GM19043 (cell line): ENCODE data around the gene FBN1.
A peak's percentile ranks its signal among the peaks of the same experiment; 100 is the strongest.

Experiments
- ATAC-seq: cut with Tn5 transposase; IDR thresholded peaks from one replicate; pipeline ENCODE4 v1.9.1; 2021; ENCODE audit warnings: low read depth; ENCODE audit not compliant: unreplicated experiment

Gene FBN1

DNA sequence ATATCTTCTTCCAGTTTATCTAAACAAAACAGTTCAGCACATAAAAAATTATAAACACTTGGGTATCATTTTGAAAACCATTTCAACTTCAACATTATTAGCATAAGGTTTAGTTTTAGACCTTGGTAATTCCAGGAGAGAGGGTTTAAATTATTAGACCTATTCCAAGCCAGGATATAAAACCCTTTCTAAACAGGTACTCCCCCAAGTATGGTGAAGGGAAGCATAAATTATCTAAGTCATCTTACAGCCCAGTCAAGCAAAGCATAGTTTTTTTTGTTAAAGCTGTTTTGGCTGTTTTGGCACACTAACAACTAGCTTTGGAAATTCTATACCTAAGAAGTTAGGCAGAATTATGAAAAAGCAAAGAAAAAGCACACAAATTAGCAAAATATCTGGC, 87.3 kb downstream of the FBN1 start:
- no peak for ATAC-seq

DNA sequence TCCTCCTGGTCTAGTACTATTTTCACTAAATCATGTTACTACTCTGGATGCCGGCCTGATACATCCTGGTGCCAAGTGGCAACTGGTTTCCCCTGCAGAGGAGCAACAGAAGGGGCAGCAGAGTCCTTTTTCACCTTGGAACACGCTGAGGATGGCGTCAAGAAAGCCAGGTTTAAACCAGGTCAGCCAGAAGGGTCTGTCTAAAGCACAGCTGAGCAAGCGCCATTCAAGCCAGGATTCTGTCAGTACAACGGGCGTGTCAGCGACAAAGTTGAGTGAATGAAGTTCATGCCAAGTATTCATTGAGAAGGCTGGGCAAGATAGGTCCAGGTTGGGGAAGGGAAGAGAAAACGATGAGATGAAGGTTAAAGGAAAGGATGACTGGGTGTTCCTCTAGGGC, 88.2 kb downstream of the FBN1 start:
- no peak for ATAC-seq

DNA sequence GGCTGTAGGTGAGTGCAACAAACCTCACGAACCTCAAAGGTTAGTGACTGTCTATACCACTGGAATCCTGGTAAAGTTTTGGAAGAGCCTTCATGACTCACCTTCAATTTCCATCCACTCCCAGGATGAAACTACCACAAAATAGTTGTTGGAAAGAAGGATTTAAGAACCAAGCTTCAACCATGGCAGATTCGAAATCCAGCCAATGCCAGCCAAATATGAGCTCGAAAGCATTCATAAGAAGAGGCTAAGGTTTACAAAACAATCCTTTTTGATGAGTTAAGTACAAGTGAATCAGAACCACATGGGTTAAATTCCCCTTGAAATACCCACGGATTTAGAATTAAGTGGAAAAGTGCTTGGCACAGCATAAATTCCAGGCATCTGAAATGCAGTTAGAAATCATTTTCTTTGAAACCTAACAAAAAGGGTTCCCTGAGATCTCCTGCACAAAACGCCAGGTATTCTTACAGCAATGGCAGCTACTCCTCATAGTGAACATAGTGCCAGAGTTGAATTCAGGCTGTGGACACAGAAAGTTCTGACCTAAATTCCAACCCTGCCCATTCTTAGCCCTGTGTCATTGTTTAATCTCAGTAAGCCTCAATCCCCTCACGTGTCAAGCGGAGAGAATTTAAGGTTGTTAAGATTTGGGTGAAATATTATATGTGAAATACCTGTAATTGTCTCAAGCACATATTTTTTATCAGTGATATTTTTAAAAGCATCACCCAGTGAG, 89.2 kb downstream of the FBN1 start:
- ATAC-seq: no peak

DNA sequence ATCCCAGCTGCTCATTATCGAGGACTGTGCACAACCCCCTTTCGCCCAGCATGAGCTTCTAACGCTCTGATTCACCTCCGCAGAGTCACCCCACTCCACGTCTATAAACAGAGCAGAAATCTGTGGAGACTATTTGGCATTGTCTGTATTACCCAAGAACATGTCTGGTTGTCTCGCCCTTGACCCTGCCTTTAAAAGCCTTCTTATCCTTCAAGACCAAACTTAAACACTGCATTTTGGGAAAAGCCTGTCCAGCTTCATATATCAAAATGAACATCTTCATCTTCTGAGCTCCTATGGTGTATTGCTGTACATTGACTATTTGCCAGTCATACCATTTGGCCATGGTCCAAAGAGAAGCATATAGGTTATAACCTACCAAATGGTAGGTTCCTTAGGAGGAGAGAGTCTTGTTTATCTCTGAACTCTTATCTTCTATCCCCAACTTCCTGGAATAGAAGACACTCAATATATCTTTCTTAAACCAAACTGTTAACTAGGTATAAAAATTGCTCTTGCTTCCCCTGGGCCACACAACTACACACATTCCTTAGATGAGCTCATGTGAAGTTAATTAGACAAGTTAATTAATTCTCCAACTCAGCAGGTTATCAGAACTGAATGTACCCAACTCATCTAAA, 90.1 kb downstream of the FBN1 start:
- ATAC-seq: no peak

DNA sequence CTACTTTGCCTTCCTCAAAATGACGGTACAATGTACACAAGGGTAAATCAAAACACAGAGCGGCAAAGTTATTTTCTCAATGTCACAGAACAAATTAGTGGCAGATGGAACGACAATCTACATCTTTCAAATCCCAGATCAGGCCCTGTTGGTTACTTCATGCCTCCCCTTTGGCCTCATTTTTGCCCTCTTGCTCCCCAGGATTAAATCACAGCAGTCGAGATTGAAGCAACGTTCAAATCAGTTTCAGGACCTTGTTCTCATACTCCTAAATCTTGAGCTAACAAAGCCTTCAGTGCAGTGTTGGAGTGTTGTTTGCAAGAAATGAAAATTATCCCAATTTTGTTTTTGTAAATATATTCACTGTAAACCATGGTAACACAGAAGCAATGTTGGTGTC, 91.4 kb downstream of the FBN1 start:
- ATAC-seq: no peak

DNA sequence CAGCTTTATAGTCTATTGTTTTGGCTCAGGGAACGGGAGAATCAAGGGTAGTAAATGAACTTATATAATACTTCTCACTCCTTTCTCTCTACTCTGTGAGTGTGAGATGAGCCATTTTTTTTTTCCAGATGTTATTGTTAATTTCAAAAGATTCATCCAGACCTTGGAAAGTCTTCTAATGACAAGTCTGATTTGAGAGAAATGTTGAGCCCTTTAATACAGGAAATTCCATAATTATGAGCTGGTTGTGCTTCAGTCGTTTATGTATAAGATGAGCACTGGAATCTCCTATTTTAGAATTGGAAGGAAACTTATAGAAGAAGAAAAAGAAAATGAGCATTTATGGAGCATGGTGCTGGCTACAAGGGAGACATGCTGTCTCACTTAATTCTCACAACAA, 92.0 kb downstream of the FBN1 start:
- no peak for ATAC-seq

DNA sequence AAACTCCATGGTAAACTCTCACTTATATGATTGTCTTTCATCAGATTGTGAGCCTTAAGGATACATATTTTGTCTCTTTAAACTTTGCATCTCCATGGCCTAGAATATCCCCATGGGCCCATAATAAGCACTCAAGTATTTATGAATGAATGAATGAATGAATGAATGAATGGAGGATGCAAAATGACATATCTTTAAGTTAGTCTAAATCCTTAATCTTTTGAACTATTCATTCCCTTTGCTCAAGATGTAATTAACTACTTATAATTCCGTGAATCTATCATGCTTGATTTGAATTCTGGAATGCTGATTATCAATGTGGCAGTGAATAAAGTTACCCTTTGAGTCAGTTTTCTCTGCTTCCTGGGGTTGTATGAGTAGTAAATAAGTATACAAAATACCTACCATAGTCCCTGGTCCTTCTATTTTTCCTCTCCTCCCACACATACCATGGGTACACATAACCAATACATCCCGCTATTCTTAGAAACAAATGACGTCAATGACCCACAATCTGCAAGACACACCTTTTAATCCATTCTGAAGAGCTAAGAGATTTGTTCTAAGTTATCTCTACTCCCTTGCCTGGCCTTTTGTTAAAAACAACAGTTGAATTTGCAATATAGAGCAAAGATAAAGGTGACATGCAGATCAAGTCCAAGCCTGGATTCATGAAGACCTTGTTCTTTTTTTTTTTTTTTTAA, 94.5 kb downstream of the FBN1 start:
- no peak for ATAC-seq

DNA sequence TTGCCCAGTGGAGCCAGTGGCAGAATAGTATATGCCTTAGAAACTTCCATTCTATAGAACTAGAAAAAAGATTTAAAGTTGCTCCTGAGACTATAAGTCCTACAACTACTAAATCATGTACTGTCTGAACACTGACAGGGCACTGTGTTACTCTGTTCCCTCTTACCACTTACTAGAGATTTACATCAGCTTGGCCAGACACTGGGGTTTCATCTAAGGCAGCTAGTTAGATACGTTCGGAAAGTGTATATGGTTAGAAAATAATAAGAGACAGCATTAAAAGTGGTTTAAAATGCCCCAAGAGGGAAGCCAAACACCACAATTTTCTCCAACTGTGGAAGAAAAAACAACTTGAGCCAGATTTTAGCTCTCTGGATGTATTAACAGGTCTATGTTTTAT, 97.1 kb downstream of the FBN1 start:
- no peak for ATAC-seq

DNA sequence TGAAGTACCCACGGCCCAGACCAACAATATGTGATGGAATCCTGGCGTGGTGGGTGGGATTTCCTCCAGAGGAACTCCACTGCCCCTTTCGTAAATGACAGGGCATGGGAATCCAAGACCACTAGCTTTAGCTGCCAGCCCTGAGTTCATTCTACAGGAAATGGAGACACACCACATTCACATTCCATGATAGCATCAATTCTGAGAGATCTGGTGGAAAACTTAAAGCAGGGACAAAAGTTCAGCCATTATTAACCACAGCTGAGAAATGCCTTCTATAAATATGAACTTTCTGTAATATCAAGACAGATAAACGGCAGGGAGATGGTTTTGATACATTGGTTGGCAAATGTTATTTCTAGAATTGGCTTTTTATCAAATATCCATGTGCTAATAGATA, 98.2 kb downstream of the FBN1 start:
- no peak for ATAC-seq

DNA sequence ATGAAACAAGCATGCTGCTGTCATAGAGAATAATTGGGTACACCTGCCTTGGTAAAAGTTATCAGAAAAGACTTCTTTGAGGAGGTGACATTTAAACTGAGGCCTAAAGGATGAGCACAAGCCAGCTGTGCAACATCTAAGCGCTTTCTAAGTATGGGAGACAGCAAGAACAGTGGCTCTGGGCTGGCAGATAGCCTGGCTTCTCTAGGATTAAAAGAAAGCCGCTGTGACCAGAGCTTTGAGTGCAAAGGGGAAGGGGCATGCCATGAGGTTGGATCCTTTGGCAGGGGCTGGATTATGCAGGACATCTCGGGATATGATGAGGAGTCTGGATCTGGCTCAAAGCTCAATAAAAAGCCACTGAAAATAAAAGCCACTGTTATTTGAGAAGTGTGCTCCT, 99.2 kb downstream of the FBN1 start:
- ATAC-seq: no peak

DNA sequence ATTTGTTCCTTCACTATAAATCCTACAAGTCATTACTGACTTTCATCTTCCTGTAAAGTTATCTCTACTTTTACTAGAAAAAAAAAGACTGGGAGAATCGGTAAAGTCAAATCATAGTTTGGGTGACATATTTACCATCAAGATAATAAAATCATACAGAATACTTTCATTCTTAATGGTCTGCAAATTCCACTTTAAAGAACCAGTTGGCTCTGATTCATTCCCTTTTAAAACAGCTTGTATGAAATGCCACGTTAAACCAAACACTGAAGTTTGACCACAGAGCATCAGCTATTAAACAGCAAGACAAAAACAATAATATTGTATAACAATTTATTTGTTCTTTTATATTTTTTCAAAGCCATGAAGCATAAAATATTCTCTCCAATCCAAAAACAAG, 100.7 kb downstream of the FBN1 start:
- ATAC-seq: no peak

DNA sequence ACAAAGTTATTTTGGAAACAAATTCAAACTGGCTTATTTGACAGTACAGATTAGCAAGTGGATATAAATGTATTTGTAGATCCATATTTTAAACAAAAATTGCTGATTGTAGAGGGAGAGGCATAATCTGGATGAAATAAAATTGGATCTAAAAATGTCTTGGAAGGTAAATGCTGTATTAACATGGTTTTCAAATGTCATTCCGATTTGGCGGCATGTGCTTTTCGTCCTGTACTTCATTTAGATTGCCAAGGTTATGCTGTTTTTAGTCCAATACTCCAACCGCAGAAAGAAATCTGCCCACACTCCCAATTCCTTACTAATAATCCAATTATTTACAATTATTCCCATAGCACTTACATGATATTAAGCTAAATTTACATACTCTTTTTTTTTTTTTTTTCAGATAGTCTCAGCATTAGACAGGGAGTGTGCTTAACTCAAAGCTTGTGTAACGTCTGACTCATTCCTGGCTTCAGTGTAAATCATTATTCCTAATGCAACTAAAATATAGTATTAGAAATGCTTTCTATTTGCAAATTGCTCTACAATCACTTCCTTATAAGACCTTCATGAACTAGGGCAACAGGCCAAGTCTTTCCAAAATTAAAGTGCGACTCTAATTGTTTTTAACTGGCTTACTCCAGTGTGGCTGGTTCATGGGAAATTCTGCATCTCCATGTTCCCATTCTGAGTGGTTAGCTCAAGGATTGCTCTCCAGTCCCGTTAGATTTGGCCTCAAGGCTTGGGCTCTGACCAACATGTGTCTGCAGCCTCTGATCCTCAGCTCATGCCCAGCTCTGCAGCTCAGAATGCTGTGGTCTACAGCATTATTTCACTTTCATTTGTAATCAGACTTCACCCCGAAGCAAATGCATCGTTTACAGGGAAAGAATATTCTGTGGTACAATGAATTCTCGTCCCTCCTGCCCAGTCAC, 103.9 kb downstream of the FBN1 start:
- ATAC-seq: peak; percentile 63

DNA sequence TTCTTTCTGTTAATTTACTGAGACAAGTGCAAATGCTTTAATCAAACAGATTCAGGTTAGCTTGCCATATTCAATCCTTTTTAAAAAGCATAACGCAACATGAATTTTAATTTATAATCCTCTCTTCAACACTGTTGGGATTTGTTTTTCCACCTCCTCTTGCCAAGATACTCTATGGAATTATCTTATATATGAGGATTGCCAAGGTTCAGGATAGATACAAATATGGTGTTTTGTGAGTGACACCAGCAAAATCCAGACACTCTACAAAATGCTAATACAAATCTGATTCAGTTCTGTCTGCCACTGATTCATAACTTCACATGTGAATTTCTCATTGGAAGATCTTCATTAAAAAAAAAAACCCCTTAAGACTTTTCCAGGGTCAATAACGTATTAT, 104.8 kb downstream of the FBN1 start:
- no peak for ATAC-seq

DNA sequence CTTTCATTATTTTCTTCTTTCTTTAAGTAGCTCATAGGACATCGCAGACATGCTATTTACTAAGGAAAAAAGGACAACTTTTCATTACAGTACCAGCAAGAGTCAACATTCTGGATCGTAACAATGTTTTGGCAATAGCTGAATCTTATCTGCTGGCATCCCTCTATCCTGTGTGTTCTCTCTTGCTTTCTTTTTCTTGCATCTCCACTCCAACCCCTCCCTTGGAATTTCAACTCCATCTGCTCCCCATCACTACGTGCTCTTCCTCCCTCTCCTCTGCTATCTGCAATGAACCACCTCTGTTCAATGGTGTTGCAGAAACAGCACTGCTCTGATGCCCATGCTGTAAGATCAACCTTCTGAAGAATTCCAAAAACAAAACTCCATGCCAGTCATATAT, 106.6 kb downstream of the FBN1 start:
- ATAC-seq: no peak

DNA sequence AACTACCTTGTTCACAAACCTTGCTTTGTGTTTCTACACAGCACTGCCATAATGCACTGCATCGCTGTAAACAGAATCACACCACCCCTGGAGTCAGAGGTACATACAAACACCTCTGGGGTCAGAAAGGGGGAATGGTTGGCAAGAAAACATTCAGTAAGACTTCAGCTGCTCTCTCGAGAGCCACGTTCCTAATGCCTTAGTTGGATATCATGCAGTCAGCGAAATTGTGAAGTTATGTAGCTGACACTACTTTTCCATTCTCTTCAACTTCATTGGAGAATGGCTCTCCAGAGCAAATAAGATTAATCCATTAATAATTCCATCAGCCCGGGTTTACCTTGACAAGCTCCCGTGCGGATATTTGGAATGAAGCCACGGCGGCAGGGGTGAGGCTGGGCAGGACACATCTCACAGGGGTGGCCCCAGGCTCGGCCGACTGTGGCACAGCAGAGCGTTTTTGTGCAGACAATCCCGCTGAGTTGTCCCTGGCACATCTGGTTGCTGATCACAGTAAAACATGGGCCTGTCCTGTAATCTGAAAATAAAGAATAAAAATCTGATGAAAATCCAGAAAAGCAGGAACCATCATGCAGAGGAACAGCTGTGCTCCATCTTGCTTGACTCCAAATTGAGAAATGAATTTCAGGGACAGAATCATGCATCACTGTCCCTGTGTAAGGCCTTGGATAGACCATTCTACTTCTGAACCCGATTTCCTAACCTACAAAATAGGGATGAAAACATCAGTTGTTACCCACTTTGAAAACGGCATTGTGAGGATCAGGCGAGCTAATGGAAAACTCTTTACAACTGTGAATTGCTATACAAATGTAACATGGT, 108.0 kb downstream of the FBN1 start:
- no peak for ATAC-seq

DNA sequence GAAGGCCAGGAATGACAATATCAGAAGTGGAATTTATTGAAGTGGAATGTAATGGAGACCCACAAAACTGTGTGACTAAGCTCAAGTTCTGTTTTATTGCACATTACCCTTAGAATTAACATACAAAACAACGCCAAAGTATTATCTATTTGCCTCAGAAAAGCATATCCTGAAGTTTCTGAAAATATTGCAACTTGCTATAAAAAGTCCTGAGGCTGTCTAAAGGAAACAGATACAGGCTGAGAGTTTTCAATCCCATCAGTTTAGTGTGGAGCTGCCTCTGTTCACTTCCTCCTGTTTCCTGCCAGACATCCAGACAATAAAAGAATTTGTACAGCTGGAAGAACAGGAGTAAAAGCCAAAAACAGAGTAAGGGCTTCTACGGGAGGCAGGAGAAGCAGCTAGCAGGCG, 108.8 kb downstream of the FBN1 start:
- ATAC-seq: no peak

DNA sequence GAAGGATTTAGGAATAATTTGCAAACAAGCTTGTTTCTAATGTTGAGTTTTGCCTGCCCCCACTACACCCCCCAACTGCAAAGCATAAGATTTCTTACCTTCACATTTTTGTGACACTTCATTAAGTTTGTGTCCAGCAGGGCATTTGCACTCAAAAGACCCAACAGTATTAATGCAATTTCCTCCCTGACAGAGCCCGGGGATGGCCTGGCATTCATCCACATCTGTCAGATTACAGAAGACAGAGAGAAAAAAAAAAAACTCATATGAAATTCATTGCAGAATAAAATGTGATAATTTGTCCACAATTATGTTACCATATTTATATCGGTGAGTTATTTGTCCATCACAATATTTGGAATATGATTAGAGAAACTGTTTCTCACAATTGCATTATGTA, 111.5 kb downstream of the FBN1 start:
- no peak for ATAC-seq

DNA sequence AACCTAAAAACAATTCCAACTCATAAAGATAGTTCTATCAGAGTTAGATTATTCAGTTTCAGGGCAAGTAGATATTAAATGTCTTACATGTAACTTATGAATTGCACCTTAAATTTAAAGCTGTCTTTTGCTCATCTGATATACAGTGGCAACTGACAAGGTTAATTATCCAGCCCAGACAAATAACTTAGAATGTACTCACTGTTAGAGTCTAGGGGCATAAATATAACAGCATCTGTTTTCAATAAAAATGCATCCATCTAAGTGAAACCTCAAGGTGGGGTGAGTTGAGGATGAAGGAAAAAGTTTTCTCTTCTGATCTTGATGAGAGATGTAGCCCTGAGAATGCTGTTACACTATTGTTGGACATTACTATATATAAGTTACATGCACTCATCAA, 112.6 kb downstream of the FBN1 start:
- ATAC-seq: no peak

DNA sequence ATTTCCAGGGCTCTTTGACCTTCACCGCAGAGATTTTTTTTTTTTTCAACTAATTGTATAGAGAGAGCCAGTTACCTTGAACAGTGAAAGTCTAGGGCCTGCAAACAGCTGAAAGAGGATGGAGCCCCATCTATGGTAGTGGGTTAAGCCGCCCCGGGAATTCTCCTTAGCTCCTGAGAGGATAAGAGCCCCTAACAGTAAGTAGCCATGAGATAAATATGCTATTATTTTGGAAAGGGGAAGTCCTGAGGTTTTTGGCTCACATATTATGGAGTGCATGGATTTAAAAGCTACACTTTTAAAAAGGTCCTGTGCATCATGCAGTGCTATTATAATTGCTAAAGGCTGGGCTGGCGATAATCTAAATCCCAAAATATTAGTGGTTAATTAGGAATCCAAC, 115.0 kb downstream of the FBN1 start:
- ATAC-seq: no peak

DNA sequence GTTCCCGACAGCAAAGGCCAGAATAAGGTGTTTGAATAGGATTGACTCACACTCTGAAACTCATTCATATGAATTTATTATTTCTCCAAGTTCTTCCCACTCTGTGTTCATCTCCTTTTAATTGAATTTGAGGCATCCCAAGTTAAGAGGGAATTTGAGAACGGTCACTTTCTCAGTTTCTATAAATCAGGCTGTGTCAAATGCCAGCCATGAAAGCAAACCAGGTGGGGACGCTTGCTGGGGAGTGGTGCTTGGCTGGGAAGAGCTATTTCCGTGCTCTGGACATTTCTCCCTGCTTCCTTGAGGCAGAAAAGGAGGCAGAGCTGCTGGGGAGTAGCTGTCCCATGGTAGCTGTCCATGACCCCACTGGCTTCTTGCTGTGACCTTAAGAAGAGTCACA, 116.6 kb downstream of the FBN1 start:
- no peak for ATAC-seq
